Omental fat pad (tissue), 4 donors: ENCODE measurements around the gene TNFAIP8. TPM values are rescaled to one million over a fixed set of nuclear protein-coding genes. Genes with fewer than 3 reads are reported as not detected.

Experiments
- ATAC-seq: fragments of 150-250 bp; one replicate; pipeline ENCODE4 v1.9.1; 2016; ENCODE audit warnings: mild to moderate bottlenecking, moderate library complexity; ENCODE audit not compliant: low FRiP score
- DNase-seq: peaks from one replicate; pipeline ENCODE4 v3.0.0-alpha.2; 2019; ENCODE audit warnings: low spot score
- CTCF ChIP-seq, 3 donors: fragments of 450-650 bp; IDR thresholded peaks; one replicate each; pipeline ENCODE4 v1.5.1; 2016 to 2017; ENCODE audit warnings: antibody characterized with exemption in 3 of 3, mild to moderate bottlenecking in 3 of 3, moderate library complexity in 2 of 3
- total RNA-seq, 4 donors: library from RNA; depleted of rRNA; stranded (reverse); fragments of >200 nt; gene quantifications; one replicate each; pipeline ENCODE4 v1.1.0, GENCODE V29; 2016

TNFAIP8 gene
- total RNA-seq, 4 donors from 2014 or later = 24.4 to 106 (median 75.0) TPM

GRCh38 chr5:119313658-119314605, 41.9 kb upstream of the TNFAIP8 start:
- ATAC-seq = no peak
- TF ChIP-seq CTCF (IDR thresholded peaks at IDR 0.05) = no peak

GRCh38 chr5:119315516-119315949, 40.3 kb upstream of the TNFAIP8 start:
- DNase-seq (no peak), ATAC-seq (peak; percentile 83)
- TF ChIP-seq CTCF (IDR thresholded peaks at IDR 0.05) = no peak

More at GRCh38 chr5:119313658-119314605, 41.9 kb upstream of the TNFAIP8 start:
- no peak for DNase-seq

DNA sequence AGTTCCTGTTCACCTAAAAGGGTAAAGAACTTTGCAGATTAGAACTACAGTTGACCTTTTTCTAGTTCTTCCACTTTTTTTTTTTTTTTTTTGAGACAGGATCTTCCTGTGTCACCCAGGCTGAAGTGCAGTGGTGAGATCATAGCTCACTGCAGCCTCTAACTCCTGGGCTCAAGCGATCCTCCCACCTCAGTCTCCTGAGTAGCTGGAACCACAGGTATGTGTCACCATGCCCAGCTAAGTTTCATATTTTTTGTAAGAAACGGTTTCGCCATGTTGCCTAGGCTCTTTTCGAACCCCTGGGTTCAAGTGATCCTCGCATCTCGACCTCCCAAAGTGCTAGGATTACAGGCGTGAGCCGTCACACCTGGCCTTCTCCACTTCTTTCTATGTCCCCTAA, 39.7 kb upstream of the TNFAIP8 start:
- no peak for TF ChIP-seq CTCF (IDR thresholded peaks at IDR 0.05)
- ATAC-seq (no peak), DNase-seq (no peak)

GRCh38 chr5:119316906-119317305, 38.9 kb upstream of the TNFAIP8 start:
- no peak for ATAC-seq
- TF ChIP-seq CTCF (IDR thresholded peaks at IDR 0.05) = no peak
- no peak for DNase-seq

DNA sequence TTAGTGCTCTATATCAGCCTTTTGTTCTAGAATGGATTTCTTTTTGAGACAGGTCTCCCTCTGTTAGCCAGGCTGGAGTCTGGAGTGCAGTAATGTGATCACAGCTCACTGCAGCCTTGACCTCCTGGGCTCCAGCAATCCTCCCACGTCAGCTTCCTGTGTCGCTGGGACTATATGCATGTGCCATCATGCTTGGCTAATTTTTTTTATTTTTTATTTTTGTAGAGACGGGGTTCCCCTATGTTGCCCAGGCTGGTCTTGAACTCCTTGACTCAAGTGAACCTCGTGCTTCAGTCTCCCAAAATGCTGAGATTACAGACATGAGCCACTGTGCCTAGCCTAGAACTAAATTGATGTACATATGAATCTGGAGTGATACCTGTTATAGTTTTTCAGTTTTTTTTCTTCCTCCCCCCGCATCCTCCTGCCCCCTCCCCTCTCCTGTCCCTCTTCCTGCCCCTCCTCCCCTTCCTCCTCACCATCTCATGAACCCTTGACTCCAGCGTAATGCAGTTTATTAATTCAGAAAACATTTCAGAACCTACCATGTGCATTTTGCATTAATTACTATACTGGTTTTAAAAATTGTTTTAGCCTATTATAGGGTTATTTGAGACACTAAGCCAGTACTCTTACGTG, 37.4 kb upstream of the TNFAIP8 start:
- ATAC-seq = no peak
- DNase-seq = no peak
- TF ChIP-seq CTCF (IDR thresholded peaks at IDR 0.05) = no peak

DNA sequence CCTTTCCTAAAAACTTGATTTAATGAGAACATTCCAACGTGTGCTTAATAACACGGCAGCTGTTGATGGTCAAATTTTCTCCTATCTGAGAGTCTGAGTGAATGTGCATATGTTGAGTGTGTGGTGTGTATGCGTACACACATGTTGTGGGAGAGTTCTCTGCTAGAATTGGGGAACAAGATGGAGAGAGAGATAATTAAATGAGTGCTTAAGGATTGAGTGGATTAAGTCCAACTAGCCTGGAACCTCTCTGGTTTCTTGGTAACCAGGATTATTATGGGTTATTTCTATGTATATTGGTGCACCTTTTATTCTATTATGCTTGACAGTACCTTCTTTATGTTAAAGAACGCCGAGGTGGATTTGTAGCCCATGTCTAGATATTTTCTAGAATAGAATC, 36.4 kb upstream of the TNFAIP8 start:
- DNase-seq (no peak), ATAC-seq (no peak)
- no peak for TF ChIP-seq CTCF (IDR thresholded peaks at IDR 0.05)
